Stimulated activated effector memory CD8-positive, alpha-beta T cell treated with anti-CD3 and anti-CD28 coated beads, Interleukin-12 subunit alpha, Interleukin-12 subunit beta, amount 100 ng/mL, for 72 hours (primary cell): ENCODE measurements around the gene CACNA1C.

Experiments used
- ATAC-seq: fragments of 150-1000 bp; cut with Tn5 transposase; 2 replicates; pipeline ENCODE4 v1.10.0; 2021
- DNase-seq, 2 donors: peaks; one replicate each; pipeline ENCODE4 v3.0.0; 2021 to 2022; ENCODE audit warnings: low spot score in 2 of 2
- H3K27ac Mint-ChIP-seq: one replicate; pipeline ENCODE4 v1.8.0; 2022; ENCODE audit warnings: mild to moderate bottlenecking, mixed read lengths
- H3K36me3 Mint-ChIP-seq: one replicate; pipeline ENCODE4 v1.8.0; 2022; ENCODE audit warnings: mild to moderate bottlenecking, mixed read lengths
- H3K4me1 Mint-ChIP-seq: one replicate; pipeline ENCODE4 v1.8.0; 2022; ENCODE audit warnings: mixed read lengths
- H3K4me3 Mint-ChIP-seq: one replicate; pipeline ENCODE4 v1.8.0; 2022; ENCODE audit warnings: mild to moderate bottlenecking, mixed read lengths
- H3K9me3 Mint-ChIP-seq: one replicate; pipeline ENCODE4 v1.8.0; 2022; ENCODE audit warnings: mixed read lengths

The CACNA1C gene

GRCh38 chr12:2221030-2221621 is 168.3 kb downstream of the CACNA1C start:
- ATAC-seq (no peak), DNase-seq (no peak)
- Mint-ChIP-seq H3K9me3 (no peaks in the 10 kb centered on the region), H3K36me3 (no peaks in the 10 kb centered on the region), H3K27ac (no peak overlapping the region), H3K4me3 (no peak overlapping the region), H3K4me1 (no peaks in the 10 kb centered on the region)

- no peak overlapping the region for H3K27ac Mint-ChIP-seq
- ATAC-seq (no peak), DNase-seq (no peak)
- H3K4me3 Mint-ChIP-seq: no peak overlapping the region
- H3K4me1 Mint-ChIP-seq: no peaks in the 10 kb centered on the region
- no peaks in the 10 kb centered on the region for H3K36me3 Mint-ChIP-seq
- no peaks in the 10 kb centered on the region for H3K9me3 Mint-ChIP-seq
Observed at GRCh38 chr12:2222691-2223090, 169.9 kb downstream of the CACNA1C start.

- Mint-ChIP-seq H3K4me1 (no peaks in the 10 kb centered on the region), H3K4me3 (no peak overlapping the region), H3K9me3 (no peaks in the 10 kb centered on the region), H3K27ac (no peak overlapping the region), H3K36me3 (no peaks in the 10 kb centered on the region)
- no peak for DNase-seq
- ATAC-seq: no peak
Observed at GRCh38 chr12:2224961-2225360, 172.2 kb downstream of the CACNA1C start.

GRCh38 chr12:2225696-2226095 is 172.9 kb downstream of the CACNA1C start:
- Mint-ChIP-seq H3K9me3 (no peaks in the 10 kb centered on the region), H3K4me1 (no peaks in the 10 kb centered on the region), H3K36me3 (no peaks in the 10 kb centered on the region), H3K27ac (no peak overlapping the region), H3K4me3 (no peak overlapping the region)
- ATAC-seq (no peak), DNase-seq (no peak)

GRCh38 chr12:2226641-2227040 is 173.9 kb downstream of the CACNA1C start:
- no peaks in the 10 kb centered on the region for H3K4me1 Mint-ChIP-seq
- no peaks in the 10 kb centered on the region for H3K9me3 Mint-ChIP-seq
- H3K36me3 Mint-ChIP-seq: no peaks in the 10 kb centered on the region
- no peak overlapping the region for H3K4me3 Mint-ChIP-seq
- H3K27ac Mint-ChIP-seq: no peak overlapping the region
- ATAC-seq: no peak
- no peak for DNase-seq

- Mint-ChIP-seq H3K27ac (no peak overlapping the region), H3K4me1 (no peaks in the 10 kb centered on the region), H3K9me3 (no peaks in the 10 kb centered on the region), H3K4me3 (no peak overlapping the region), H3K36me3 (no peaks in the 10 kb centered on the region)
- no peak for ATAC-seq
- DNase-seq: no peak
Observed at GRCh38 chr12:2227360-2227759, 174.6 kb downstream of the CACNA1C start.

GRCh38 chr12:2228535-2228934 is 175.7 kb downstream of the CACNA1C start:
- no peaks in the 10 kb centered on the region for H3K36me3 Mint-ChIP-seq
- H3K9me3 Mint-ChIP-seq: no peaks in the 10 kb centered on the region
- DNase-seq: no peak
- no peak overlapping the region for H3K27ac Mint-ChIP-seq
- no peak for ATAC-seq
- H3K4me3 Mint-ChIP-seq: no peak overlapping the region
- H3K4me1 Mint-ChIP-seq: no peaks in the 10 kb centered on the region

GRCh38 chr12:2229661-2230539 is 177.1 kb downstream of the CACNA1C start:
- DNase-seq (no peak), ATAC-seq (no peak)
- Mint-ChIP-seq H3K4me3 (no peak overlapping the region), H3K27ac (no peak overlapping the region), H3K9me3 (no peaks in the 10 kb centered on the region), H3K36me3 (no peaks in the 10 kb centered on the region), H3K4me1 (no peaks in the 10 kb centered on the region)

GRCh38 chr12:2231011-2231595 is 178.3 kb downstream of the CACNA1C start:
- Mint-ChIP-seq H3K36me3 (no peaks in the 10 kb centered on the region), H3K9me3 (no peaks in the 10 kb centered on the region), H3K4me3 (no peak overlapping the region), H3K27ac (no peak overlapping the region), H3K4me1 (no peaks in the 10 kb centered on the region)
- ATAC-seq: no peak
- DNase-seq: no peak

GRCh38 chr12:2231956-2232355 is 179.2 kb downstream of the CACNA1C start:
- no peak overlapping the region for H3K4me3 Mint-ChIP-seq
- ATAC-seq: no peak
- no peaks in the 10 kb centered on the region for H3K9me3 Mint-ChIP-seq
- no peak overlapping the region for H3K27ac Mint-ChIP-seq
- H3K36me3 Mint-ChIP-seq: no peaks in the 10 kb centered on the region
- H3K4me1 Mint-ChIP-seq: no peaks in the 10 kb centered on the region
- DNase-seq: no peak

GRCh38 chr12:2233034-2233433 is 180.2 kb downstream of the CACNA1C start:
- no peaks in the 10 kb centered on the region for H3K36me3 Mint-ChIP-seq
- no peak overlapping the region for H3K27ac Mint-ChIP-seq
- no peaks in the 10 kb centered on the region for H3K9me3 Mint-ChIP-seq
- no peaks in the 10 kb centered on the region for H3K4me1 Mint-ChIP-seq
- no peak overlapping the region for H3K4me3 Mint-ChIP-seq
- ATAC-seq: peak; percentile 79
- no peak for DNase-seq

- Mint-ChIP-seq H3K4me1 (no peaks in the 10 kb centered on the region), H3K4me3 (no peak overlapping the region), H3K36me3 (no peaks in the 10 kb centered on the region), H3K9me3 (no peaks in the 10 kb centered on the region), H3K27ac (no peak overlapping the region)
- DNase-seq (no peak), ATAC-seq (no peak)
Observed at GRCh38 chr12:2234091-2234490, 181.3 kb downstream of the CACNA1C start.

- DNase-seq: no peak
- Mint-ChIP-seq H3K4me3 (no peak overlapping the region), H3K36me3 (no peaks in the 10 kb centered on the region), H3K27ac (no peak overlapping the region), H3K4me1 (no peaks in the 10 kb centered on the region), H3K9me3 (no peaks in the 10 kb centered on the region)
- ATAC-seq: no peak
Observed at GRCh38 chr12:2234646-2235350, 182.0 kb downstream of the CACNA1C start.

GRCh38 chr12:2236506-2237294 is 183.9 kb downstream of the CACNA1C start:
- Mint-ChIP-seq H3K4me3 (no peak overlapping the region), H3K9me3 (no peaks in the 10 kb centered on the region), H3K4me1 (no peaks in the 10 kb centered on the region), H3K27ac (no peak overlapping the region), H3K36me3 (no peaks in the 10 kb centered on the region)
- DNase-seq: no peak
- ATAC-seq: no peak

- no peaks in the 10 kb centered on the region for H3K9me3 Mint-ChIP-seq
- no peaks in the 10 kb centered on the region for H3K36me3 Mint-ChIP-seq
Observed at GRCh38 chr12:2238111-2238510, 185.3 kb downstream of the CACNA1C start.

More at GRCh38 chr12:2238111-2238510, 185.3 kb downstream of the CACNA1C start:
- ATAC-seq (no peak), DNase-seq (no peak)
- H3K4me1 Mint-ChIP-seq: no peaks in the 10 kb centered on the region
- H3K27ac Mint-ChIP-seq: no peak overlapping the region
- no peak overlapping the region for H3K4me3 Mint-ChIP-seq
